Fibroblast of the aortic adventitia (primary cell): ENCODE data around the gene SNX10. TPM values are rescaled to one million over a fixed set of nuclear protein-coding genes. Genes with fewer than 3 reads are reported as not detected.

Source experiments
- DNase-seq: peaks from one replicate; pipeline ENCODE4 v3.0.0-alpha.2; 2010; ENCODE audit warnings: low read depth
- H3K4me3 ChIP-seq: 2 replicates; pipeline ENCODE4 v1.5.1; 2011; ENCODE audit warnings: low read depth, mild to moderate bottlenecking, control low read depth, low read length, moderate library complexity
- CTCF ChIP-seq: IDR thresholded peaks from 2 replicates; pipeline ENCODE4 v1.5.1; 2011; ENCODE audit warnings: mild to moderate bottlenecking, low read length, control low read depth, inconsistent platforms; ENCODE audit not compliant: insufficient read depth
- total RNA-seq: library from RNA; depleted of rRNA; stranded (reverse); fragments of >200 nt; gene quantifications from 2 replicates; pipeline ENCODE4 v1.2.3, GENCODE V29; 2012; ENCODE audit warnings: low replicate concordance

SNX10 gene
- total RNA-seq, 1 donor = 0.09 TPM

DNA sequence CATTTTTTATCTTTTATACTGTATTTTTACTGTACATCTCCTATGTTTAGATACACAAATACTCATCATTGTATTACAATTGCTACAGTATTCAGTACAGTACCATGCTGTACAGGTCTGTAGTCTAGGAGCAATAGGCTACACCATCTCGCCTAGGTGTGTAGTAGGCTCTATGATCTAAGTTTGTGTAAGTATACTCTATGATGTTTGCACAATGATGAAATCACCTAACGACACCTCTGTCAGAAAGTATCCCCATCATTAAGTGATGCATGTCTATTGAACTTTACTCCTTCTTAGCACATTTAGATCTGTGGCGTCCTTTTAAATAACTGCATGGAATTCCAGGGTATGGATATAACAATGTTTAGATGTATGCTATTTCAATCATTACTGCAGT, 112.0 kb downstream of the SNX10 start:
- no peak for DNase-seq
- H3K4me3 ChIP-seq = no peak overlapping the region
- TF ChIP-seq CTCF = no peak

GRCh38 chr7:26404189-26404996, 112.7 kb downstream of the SNX10 start:
- no peak for TF ChIP-seq CTCF
- no peak overlapping the region for H3K4me3 ChIP-seq
- DNase-seq = no peak

DNA sequence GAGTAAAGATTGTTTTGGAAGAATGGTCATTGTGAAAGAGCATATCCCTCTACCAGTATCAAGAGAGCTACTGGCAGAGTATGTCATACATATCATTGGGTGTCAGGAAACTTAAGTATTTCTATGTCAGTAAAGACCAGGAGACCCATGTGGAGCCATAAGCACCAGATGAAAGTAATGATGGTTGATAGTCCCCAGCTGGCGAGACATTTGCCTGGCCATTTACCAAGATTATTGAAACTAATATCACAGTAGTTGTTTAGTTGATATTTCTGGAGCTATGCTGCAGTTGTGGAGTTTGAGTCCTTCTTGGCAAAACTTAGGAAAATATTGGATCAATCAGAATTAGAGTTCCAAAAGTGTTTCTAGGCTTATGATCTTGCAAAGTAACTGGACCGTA, 114.8 kb downstream of the SNX10 start:
- H3K4me3 ChIP-seq = no peak overlapping the region
- no peak for DNase-seq
- TF ChIP-seq CTCF = no peak

- no peak for TF ChIP-seq CTCF
- H3K4me3 ChIP-seq = no peak overlapping the region
- DNase-seq = no peak
Measured at GRCh38 chr7:26409661-26410547, 118.2 kb downstream of the SNX10 start.

DNA sequence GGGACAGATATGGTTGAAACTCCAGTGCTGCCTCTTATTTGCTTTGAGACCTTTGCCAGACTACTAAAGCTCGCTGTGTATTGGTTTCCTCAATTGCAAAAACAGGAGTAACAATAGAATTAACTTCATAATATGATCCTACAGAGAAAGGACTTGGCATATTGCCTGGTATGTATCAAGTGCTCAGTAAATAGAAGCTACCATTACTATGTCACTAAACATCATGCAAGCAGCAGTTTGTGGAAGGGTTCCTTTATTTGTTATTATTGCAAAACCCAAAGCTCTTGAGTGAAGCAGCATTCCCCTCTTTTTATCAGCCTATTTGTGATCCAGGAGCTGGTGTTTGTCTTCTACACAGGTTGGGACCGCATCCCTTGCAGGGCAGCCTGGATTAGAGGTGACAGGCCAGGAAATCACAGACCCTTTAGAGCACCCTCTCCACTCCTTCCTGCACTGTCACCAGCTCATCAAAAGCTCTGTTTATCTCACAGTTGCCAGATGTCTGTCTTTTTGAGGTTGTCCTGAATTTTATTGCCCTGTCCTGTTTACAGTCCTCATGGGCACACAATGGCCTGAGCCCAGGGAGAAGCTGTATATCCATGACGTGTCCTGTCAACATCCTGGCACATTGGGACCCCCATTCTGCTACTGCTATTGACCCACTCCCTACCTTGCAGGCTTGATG, 121.5 kb downstream of the SNX10 start:
- no peak overlapping the region for H3K4me3 ChIP-seq
- DNase-seq = no peak
- no peak for TF ChIP-seq CTCF

GRCh38 chr7:26416004-26416403, 124.3 kb downstream of the SNX10 start:
- no peak overlapping the region for H3K4me3 ChIP-seq
- no peak for DNase-seq
- TF ChIP-seq CTCF = no peak
